ENCODE results near the gene BCAR3.

Gene BCAR3

DNA sequence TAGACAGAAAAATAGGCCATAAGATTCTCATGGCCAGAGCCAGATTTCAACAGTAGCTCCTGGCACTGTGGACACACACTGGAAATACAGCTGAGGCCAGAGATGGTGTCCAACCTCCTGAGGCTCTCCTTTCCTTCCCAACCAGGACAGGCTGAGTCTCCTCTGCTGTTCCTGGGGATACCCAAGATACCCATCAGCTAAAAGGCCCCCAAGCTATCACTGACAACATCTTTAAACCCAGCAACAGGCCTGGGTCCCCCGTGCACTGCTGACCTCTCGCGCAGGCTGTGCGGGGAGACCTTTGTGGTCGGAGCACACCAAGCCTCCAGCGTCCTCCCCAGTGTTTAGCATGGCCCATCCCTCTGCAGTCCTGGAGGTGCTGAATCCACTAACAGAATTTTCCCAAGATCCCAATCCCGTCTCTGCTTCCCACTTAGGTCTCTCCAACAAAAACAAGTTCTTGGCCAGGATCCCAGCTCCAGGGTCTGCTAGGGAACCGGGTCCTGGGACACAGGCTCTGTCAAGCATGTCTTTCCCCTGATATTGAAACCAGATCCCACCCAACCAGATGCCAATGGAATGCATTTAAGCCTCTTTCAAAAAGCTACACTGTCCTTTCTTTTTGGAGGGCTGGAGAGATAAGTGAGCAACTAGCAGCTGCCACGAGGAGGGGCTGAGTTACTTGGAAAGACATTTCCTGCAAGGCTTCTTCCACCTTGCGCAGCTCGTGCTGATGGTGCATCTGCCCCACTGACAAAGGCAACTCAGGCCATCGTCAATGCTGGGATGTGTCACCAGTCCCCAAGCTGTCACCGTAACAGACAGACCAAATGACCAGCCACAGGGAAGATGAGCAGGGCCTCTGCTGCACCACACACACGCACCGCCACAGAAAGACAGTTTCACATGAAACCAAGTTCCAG is 73.2 kb downstream of the BCAR3 start:
- H3K4me3 ChIP-seq (ENCODE audit: low read length), result no peak overlapping the region
- no peak for DNase-seq (ENCODE audit: low read depth, low spot score)

DNA sequence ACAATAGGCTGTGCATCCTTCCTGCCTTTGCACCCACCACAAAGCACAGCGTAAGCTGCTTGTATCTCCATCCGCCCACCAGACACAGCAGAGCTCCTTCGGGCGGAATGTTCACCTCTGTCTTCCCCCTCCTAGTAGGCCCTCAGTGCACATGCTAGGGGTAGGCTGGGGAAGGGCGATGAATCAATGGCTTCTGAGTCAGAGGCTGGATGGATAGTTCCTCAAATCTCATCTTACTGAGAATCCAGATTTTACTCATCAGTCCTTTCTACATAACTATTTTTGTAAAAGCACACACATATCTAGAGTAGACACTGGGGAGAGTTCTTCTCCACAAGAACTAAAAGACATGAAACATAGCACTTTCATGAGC is 73.8 kb downstream of the BCAR3 start:
- DNase-seq (ENCODE audit: low read depth, low spot score), result no peak

DNA sequence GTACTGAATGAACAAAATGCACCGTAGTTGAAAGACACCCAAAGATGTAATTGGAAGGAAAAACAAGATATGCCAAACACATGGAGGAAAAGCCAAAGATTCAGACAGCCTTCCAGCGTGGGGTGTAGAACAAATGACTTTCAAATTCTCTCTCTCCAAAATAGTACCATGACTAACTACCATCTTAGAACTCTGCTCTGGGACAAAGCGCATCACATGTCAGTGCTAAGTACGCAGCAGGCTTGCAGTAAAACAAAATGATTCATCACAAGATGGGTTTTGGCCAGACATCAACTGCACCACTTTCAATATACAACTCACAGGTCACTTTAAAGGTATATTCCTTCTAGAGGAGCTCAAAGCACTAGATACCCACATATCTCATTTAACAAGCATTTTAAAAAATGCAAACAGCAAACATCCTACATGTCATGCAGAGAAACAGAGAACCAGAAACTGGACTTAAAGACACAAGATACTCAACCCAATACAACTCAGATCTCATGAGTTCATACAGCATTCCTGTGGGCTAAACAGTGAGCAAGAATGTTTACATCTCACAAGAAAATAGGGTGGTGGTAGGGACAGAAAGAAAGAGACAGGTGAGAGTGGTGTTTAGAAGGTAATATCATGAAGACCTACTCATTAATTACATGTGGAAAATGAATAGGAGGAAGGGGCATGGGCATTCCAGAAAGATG is 75.7 kb downstream of the BCAR3 start:
- DNase-seq (ENCODE audit: low read depth, low spot score), result no peak
- no peak overlapping the region for H3K4me3 ChIP-seq (ENCODE audit: low read length)

More for the DNA sequence above, 73.8 kb downstream of the BCAR3 start:
- H3K4me3 ChIP-seq (ENCODE audit: low read length), result no peak overlapping the region

DNA sequence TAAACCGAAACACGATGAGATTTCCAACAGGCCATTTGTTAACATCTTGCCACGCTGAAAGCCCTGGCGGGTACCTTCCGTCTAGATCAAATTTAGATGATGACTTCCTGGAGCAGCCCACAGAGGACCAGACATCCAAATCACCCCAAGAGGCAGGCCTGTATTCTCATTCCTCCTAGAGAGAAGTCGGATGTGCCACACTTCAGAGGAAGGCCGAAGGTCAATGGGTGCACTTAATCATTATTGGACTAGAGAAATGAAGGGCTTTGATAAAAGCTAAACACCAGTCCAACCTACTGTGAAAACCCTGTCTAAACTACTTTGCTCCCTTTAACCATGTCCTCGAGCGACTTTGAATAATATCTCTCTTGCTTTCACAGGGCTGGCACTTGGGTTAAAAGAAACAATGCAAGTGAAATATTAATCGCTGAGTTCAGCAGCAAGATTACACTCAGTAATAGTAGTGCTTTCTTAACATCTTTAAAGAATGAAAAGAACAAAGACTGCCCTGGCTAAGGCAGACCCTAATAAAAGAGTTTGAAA is 76.5 kb downstream of the BCAR3 start:
- no peak overlapping the region for H3K4me3 ChIP-seq (ENCODE audit: low read length)
- no peak for DNase-seq (ENCODE audit: low read depth, low spot score)

DNA sequence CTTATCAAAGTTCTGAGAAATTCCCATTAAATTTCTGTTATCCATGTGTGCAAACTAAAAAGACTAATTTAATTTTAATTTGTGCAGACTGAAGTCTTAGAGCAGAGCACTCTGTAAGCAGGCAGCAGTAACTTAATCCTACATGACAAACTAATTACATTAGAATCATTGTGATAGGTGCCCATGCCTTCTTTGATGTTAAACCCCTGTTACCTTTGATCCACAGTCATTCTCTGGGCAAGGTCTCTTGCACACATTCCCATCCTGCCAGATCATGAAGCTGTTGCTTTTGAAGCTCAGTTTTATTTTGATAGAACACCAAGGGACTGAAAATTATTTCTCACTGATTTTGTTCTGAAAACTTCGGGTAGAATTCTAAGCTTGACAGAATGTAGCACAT is 77.2 kb downstream of the BCAR3 start:
- no peak for DNase-seq (ENCODE audit: low read depth, low spot score)

DNA sequence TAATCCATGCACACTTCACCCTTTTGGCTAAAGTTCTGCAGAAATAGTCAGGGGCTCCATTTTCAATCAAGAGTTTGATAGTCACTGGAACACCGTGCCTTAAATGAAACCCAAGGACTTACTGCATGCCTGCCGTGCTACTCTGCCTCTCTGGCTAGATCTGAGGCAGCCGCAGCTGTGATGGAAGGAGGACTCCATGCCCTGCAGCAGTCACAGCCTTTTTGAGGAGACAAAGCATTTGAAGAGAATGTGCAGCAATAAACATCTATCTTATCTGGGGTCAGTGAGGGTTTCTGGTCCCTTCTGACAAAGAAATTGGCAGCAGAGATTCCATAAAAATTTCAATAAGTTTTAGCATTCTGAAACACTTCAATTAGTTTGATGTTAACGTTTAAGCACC is 78.0 kb downstream of the BCAR3 start:
- DNase-seq (ENCODE audit: low read depth, low spot score), result no peak
- H3K4me3 ChIP-seq (ENCODE audit: low read length), result no peak overlapping the region

More for the DNA sequence above, 77.2 kb downstream of the BCAR3 start:
- no peak overlapping the region for H3K4me3 ChIP-seq (ENCODE audit: low read length)

DNA sequence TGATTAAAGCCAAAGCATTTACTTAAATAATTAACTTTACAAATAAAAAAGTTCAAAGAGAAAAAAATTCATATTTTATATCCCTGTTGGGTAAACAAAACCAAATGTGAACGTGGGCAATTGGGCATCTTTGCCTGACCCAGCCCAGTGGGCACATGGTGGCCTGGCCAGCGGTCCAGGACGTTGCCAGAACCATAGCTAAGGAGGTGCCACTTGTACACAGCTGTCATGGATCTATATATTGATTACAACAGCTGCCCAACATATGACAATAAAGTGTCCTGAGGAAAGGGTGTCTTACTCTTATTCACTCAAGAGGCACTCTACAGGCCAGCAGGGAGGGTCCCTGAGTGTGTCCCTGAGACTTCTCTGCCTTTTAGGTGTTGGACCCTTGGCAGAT is 78.5 kb downstream of the BCAR3 start:
- no peak overlapping the region for H3K4me3 ChIP-seq (ENCODE audit: low read length)
- no peak for DNase-seq (ENCODE audit: low read depth, low spot score)

DNA sequence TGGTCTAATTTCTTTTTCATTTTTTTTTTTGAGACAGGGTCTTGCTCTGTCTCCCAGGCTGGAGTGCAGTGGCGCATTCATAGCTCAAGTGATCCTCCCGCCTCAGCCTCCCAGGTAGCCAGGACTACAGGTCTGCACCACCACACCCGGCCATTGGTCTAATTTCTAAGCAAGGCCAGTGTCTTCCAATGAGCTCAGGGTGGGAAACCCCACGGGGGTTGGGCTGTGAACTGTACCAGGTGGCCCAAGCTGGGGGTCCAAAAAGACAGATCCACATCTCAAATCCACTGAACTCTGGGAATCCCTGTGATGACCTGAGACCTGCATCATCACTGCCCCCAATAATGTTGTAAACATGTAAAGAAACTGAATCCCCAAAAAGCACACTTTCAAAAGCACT is 79.5 kb downstream of the BCAR3 start:
- DNase-seq (ENCODE audit: low read depth, low spot score), result no peak
- no peak overlapping the region for H3K4me3 ChIP-seq (ENCODE audit: low read length)

DNA sequence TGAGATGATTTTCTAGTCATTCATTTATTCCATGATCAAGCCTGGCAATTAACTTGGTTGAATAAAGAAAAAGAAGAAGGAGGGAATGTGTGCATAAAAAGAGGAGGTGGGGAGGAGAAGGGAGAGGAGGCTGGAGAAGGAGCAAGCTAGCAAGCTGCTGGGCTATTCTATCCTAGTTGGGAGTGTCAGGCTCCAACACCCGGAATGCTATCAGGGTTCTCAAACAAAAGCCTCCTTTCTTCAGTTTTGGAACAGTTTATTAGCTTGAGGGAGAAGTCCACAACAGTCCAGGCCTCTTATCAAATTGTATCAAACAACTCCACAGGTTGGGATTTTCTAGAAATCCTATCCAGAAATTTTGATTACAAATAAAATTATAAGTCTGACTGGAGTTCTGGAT is 80.0 kb downstream of the BCAR3 start:
- no peak overlapping the region for H3K4me3 ChIP-seq (ENCODE audit: low read length)
- DNase-seq (ENCODE audit: low read depth, low spot score), result no peak

DNA sequence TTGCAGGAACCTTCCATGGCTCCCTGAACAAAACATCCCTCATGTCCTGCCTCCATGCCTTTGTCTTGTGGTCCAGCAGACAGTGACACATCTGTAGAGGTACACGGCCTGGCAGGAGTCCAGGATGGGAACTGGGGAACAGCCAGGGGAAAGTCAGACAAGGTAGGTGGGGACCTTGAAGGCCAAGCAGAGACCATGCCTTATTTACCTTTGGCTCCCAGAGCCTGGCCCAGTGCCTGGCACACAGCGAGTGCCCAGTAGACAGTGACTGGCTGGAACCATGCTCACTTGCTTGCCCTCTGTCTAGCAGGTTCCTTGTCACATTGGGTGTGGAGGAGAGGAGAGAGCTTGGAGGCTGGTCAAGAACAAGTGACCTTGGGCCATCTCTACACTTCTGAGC is 81.0 kb downstream of the BCAR3 start:
- DNase-seq (ENCODE audit: low read depth, low spot score), result no peak
- H3K4me3 ChIP-seq (ENCODE audit: low read length), result no peak overlapping the region

DNA sequence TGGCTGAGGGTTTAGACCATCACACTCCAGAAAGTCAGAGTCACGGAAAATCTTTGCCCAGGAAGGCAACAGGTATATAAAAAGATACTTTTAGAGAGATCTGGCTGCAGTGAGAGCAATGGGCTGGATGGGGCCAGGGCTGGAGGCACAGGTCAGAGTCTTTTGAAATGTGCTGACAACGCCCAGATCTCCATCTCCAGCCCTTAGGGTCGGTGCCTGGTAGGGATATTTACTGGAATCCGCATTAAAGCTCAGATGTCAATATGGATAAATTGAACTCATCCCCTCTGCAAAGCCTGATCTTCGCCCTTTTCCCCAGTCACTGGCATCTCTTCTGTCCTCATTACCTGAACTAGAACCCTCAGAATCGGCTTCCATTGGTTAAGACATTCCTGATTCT is 82.2 kb downstream of the BCAR3 start:
- H3K4me3 ChIP-seq (ENCODE audit: low read length), result no peak overlapping the region
- no peak for DNase-seq (ENCODE audit: low read depth, low spot score)

DNA sequence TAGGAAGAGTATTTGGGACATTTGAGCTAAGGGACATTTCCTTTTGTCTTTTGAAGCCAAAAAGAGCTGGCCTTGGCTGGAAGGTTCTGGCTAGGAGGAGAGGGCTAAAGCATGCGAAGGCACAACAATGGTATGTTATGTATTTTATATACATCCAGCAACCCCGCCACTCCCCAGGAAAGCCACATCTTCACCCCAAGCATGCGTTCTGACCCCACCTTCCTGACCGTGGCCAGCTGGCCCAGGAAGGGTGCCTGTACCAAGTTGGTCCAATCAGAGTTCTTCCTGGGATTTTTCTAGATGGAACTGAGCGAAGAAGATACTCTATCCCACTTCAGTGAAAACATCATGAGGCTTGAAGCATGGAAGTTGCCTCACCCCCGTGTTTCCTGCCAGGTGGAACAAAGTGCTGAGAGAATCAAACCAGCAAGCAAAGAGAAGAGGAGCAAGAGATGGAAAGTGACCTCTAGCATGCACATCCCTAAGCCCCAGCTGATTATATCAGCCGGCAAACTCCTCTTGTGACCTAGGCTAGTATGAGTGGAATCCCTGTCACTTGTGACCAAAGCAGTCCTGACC is 82.7 kb downstream of the BCAR3 start:
- no peak overlapping the region for H3K4me3 ChIP-seq (ENCODE audit: low read length)
- no peak for DNase-seq (ENCODE audit: low read depth, low spot score)

DNA sequence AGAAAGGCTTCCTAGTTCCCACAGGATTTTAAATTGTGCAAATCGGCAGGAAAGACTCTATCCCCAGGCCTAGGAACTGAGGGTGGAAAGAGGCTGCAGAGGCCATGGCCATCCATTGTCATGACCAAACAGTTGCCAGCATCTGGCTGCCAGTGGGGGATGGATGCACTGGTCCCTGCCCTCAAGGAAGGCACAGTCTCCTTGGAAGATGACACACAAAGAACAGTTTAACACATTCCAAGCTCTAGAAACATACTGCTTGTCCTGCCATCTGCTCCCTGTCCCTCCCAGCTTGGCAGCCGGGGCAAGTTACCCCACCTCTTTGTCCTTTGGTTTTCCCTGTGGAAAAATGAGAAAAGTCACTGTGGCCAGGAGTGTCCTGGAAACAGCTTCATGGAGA is 83.2 kb downstream of the BCAR3 start:
- no peak for DNase-seq (ENCODE audit: low read depth, low spot score)
- no peak overlapping the region for H3K4me3 ChIP-seq (ENCODE audit: low read length)

DNA sequence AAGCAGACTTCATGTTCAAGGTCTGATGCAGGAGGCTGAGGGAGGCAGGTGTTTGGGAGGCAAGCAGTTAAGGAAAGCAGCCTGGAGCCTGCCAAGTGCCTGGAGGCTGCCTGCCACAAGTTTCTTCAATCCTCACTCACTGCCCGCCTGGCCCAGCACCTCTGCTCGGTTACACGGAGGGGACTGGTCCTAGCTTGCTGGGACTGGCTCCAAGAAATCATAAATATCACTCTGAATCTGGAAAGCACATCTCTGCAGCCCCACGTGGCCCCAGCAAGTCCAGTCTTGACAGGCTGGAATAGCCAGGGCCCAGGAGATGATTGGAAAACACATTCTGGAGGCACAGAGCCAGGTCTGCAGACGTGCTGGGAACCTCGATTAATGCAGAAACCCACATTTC is 83.9 kb downstream of the BCAR3 start:
- H3K4me3 ChIP-seq (ENCODE audit: low read length), result no peak overlapping the region
- DNase-seq (ENCODE audit: low read depth, low spot score), result no peak

DNA sequence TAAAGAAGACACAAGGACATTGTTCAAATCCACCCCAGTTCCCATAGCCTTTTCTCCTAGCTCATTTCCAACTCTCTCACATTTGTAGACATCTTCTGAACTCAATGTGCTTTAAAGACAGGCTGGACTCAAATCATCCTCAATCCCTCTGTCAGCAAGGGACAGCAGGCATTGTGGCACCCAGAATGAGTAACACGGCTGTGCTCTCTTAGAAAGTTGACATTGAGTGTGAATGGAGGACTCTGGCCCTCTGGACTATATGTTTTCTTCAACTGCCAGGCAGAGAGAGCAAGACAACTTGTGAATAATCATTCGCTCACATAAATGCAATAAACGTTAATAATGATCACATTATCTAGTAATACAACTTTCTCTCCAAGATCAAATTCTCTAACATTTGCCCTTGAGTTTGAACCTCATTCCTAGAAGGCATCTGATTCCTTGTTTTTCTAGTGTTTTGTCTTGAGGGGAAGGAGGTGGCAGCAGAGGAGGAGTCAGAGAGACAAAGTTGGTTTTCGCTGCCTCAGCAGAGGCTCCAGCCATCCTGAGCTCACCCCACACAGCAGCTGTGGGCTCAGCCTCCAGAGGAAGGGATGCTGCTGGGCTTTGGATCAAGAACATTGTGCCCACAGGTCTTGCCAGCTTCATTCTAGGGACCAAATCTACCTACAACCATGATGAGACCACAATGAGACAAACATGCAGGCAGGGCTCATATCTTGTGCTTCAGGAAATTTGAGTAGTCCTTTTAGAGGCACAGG is 85.1 kb downstream of the BCAR3 start:
- DNase-seq (ENCODE audit: low read depth, low spot score), result no peak
- H3K4me3 ChIP-seq (ENCODE audit: low read length), result no peak overlapping the region

DNA sequence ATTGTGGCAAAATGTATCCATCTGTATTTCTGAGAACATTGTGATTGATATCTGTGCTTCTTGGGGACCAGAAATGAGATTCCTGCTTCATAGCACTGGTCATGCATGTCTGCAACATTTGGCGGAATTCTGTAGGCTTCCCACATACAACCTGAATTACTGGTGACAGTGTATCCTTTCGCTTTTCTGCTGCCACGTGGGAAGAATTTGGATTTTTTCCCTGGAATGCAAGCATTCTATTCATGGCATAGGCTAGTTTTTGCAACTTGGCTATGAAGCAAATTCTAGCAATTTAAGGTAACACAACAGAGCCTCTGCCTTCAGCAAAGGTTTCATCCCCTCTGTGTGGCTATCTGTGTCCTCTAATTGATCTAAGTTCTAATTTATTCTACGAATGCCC is 85.9 kb downstream of the BCAR3 start:
- no peak overlapping the region for H3K4me3 ChIP-seq (ENCODE audit: low read length)
- no peak for DNase-seq (ENCODE audit: low read depth, low spot score)

DNA sequence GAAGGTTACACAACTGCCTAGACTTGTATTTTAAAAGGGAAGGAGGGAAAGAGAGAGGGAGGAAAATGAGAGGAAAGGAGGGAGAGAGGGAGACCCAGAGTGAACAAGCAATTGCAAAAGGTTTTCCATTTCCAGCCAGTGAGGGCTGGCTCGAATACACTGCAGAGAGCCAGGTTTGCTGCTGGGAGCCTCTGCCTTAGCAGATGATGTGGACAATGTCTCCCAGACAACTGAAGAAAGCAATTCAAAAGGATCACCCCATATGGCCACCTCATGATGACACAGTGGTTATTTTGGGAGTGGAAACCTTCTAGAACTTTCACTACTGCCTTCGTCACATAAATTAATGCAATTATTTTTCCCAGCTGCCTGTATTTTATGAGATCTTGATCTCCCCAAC is 86.4 kb downstream of the BCAR3 start:
- no peak overlapping the region for H3K4me3 ChIP-seq (ENCODE audit: low read length)
- DNase-seq (ENCODE audit: low read depth, low spot score), result no peak

DNA sequence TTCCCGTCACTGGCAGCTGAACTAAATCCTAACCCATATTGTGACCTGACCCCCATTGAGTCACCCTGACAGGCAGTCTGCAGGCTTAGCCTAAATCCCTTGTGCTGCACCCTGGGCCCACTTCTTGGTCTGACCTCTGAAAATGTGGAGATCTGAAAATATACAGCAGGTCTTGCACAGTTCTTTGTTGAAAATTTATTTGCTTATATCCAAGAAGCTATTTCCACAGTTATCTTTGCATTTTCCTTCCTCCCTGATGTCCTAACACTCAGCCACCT is 87.1 kb downstream of the BCAR3 start:
- H3K4me3 ChIP-seq (ENCODE audit: low read length), result no peak overlapping the region
- DNase-seq (ENCODE audit: low read depth, low spot score), result no peak

DNA sequence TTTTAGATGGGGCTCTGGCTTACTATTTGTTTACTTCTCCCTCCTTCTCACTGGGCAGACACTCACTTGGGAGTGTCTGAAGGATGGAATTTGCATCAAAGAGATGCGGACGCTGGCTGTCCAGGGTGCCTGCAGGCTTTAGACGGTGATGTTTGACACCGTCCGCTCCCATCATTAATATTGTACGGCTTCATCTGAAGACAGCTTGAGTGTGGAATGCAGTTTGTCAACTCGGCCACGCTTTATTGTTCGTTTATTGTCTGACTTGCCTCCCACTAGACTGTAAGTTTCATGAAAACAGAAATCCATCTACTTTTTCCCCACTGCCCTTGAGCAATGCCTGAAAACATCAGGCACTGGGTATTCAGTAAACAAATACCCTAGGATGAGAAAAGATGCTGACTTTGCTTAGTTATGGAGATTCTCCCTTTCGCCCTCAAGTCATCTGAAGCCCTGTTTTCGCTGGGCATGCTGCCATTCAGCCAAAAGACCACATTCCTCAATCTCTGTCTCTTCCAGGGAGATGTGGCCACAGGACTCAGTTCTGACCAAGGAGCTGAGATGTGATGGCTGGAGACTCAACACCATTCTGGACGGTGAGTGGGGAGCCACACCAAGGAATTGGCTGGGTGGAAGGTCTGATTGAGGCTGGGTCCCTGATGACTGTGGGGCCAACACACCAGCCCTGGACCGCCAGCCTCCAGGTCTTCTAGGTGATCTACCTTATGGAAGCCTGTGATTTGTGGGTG is 87.6 kb downstream of the BCAR3 start:
- no peak for DNase-seq (ENCODE audit: low read depth, low spot score)
- no peak overlapping the region for H3K4me3 ChIP-seq (ENCODE audit: low read length)
